ENCODE measurements around the gene GAN.

The GAN gene

DNA sequence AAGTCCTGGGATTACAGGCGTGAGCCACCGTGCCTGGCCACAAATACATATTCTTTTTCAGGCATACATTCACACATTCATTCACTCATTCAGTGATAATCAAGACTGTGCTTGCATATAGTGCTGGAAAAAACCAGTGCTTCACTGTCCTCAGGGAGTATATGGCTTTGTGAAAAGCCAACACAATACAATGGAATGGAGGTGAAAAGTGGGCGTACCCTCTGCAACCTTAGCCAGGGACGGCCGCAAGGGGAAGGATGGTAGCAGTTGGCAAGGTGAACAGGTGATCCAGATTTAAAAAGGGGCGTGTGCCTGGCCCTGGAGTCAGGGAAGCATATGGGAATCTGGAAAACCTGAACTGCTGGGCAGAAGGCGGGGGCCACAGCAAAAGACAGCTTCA lies 18.1 kb upstream of the GAN start:
- H3K9me3 ChIP-seq (ENCODE audit: control insufficient read depth, insufficient read depth, low read depth, low read length) = no peaks in the 10 kb centered on the region
- POLR2A ChIA-PET = no interaction called here

GRCh38 chr16:81307770-81308169 lies 7.0 kb upstream of the GAN start:
- H3K36me3 ChIP-seq (ENCODE audit: control insufficient read depth in 2 of 2, insufficient read depth in 1 of 2, low read length in 2 of 2) = no peaks in the 10 kb centered on the region
- ChIA-PET CTCF (no interaction called here), POLR2A (no interaction called here)
- H3K4me1 ChIP-seq (ENCODE audit: control insufficient read depth, insufficient read depth, low read length) = peaks cover 3% of the 10 kb centered on the region; the same call in 1 of the 2 replicates
- H3K9me3 ChIP-seq (ENCODE audit: control insufficient read depth, insufficient read depth, low read depth, low read length) = no peaks in the 10 kb centered on the region
- H3K27ac ChIP-seq (ENCODE audit: extremely low read depth, low read depth, low read length) = no peak overlapping the region
- H3K4me3 ChIP-seq (ENCODE audit: low read depth, low read length) = no peak overlapping the region
- TF ChIP-seq ZNF473 (tag by site-specific recombination; IDR thresholded peaks at IDR 0.05) (no peak), ZNF561 (tag by site-specific recombination; IDR thresholded peaks at IDR 0.05; ENCODE audit: borderline replicate concordance) (no peak), ZNF639 (tag by site-specific recombination; IDR thresholded peaks at IDR 0.05) (no peak), ZBTB26 (tag by site-specific recombination; optimal IDR thresholded peaks at IDR 0.05) (no peak), ZNF664 (tag by site-specific recombination; IDR thresholded peaks at IDR 0.05) (no peak), ZNF354C (tag by site-specific recombination; IDR thresholded peaks at IDR 0.05; ENCODE audit: borderline replicate concordance, low read depth) (no peak), ZNF549 (tag by site-specific recombination; IDR thresholded peaks at IDR 0.05) (no peak), ZIC2 (tag by site-specific recombination; IDR thresholded peaks at IDR 0.05) (no peak), ZNF169 (tag by site-specific recombination; IDR thresholded peaks at IDR 0.05) (no peak)

More for the DNA sequence above, 18.1 kb upstream of the GAN start:
- Histone ChIP-seq H3K4me1 (ENCODE audit: control insufficient read depth, insufficient read depth, low read length) (no peaks in the 10 kb centered on the region), H3K27ac (ENCODE audit: extremely low read depth, low read depth, low read length) (no peak overlapping the region), H3K36me3 (ENCODE audit: control insufficient read depth in 2 of 2, insufficient read depth in 1 of 2, low read length in 2 of 2) (no peaks in the 10 kb centered on the region), H3K4me3 (ENCODE audit: low read depth, low read length) (no peak overlapping the region)
- CTCF ChIA-PET = interaction anchor here (0.6 to 0.7 kb wide), 2 partner anchors 23 to 91 kb away, joined by 4 to 5 read pairs; no protein-coding TSS in a partner anchor
- TF ChIP-seq ZNF549 (tag by site-specific recombination; IDR thresholded peaks at IDR 0.05) = no peak
- TF ChIP-seq, protein P1, sequence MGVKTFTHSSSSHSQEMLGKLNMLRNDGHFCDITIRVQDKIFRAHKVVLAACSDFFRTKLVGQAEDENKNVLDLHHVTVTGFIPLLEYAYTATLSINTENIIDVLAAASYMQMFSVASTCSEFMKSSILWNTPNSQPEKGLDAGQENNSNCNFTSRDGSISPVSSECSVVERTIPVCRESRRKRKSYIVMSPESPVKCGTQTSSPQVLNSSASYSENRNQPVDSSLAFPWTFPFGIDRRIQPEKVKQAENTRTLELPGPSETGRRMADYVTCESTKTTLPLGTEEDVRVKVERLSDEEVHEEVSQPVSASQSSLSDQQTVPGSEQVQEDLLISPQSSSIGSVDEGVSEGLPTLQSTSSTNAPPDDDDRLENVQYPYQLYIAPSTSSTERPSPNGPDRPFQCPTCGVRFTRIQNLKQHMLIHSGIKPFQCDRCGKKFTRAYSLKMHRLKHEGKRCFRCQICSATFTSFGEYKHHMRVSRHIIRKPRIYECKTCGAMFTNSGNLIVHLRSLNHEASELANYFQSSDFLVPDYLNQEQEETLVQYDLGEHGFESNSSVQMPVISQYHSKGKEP (tag by site-specific recombination; IDR thresholded peaks at IDR 0.05) = no peak
- TF ChIP-seq ZNF169 (tag by site-specific recombination; IDR thresholded peaks at IDR 0.05) = no peak
- TF ChIP-seq GFI1B (tag by site-specific recombination; IDR thresholded peaks at IDR 0.05) = no peak

DNA sequence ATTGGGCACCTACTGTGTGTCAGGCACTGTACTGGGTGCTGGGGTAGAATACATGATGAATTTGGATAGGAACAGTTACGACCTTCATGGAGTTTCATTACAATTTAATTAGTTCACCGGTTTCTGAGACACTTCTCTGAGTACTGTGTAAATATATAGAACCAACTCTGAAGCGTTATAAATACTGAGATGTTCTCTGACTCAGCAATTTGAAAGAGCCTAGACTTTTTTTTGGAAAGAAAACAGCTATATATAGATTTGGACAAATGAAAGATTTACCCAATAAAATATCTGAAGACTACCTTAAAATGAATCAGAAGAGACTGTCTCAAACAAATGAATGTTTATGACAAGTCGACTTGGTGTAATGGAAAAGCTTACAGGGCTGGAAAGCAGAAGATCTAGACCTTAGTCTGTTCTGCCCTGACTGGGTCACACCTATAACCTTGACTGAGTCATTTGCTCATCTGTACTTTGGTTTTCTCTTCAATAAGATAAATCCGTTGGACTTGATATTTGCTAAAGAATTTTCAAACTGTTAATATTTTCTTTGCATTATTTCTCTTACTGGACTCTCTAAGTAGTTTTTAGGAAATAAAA lies 4.6 kb upstream of the GAN start:
- POLR2A ChIA-PET = interaction anchor here (0.6 kb wide), 1 partner anchor 129 kb away, joined by 4 read pairs; no protein-coding TSS in a partner anchor
- Histone ChIP-seq H3K27ac (ENCODE audit: extremely low read depth, low read depth, low read length) (no peak overlapping the region), H3K9me3 (ENCODE audit: control insufficient read depth, insufficient read depth, low read depth, low read length) (no peaks in the 10 kb centered on the region), H3K36me3 (ENCODE audit: control insufficient read depth in 2 of 2, insufficient read depth in 1 of 2, low read length in 2 of 2) (no peaks in the 10 kb centered on the region), H3K4me3 (ENCODE audit: low read depth, low read length) (no peak overlapping the region), H3K4me1 (ENCODE audit: control insufficient read depth, insufficient read depth, low read length) (peaks cover 3% of the 10 kb centered on the region; the same call in 1 of the 2 replicates)
- no peak for TF ChIP-seq PBX3 (CRISPR knock-in tag; IDR thresholded peaks at IDR 0.05)
- CTCF ChIA-PET = interaction anchor here (1.3 to 1.9 kb wide), 2 partner anchors 9 to 49 kb away, joined by 6 read pairs; no protein-coding TSS in a partner anchor
